ENCODE results near the gene PBXIP1.

- TF ChIP-seq CTCF (IDR thresholded peaks at IDR 0.05) = no peak
- no peak for TF ChIP-seq POLR2A (IDR thresholded peaks at IDR 0.05)
Measured at GRCh38 chr1:154994591-154994990, 38.7 kb upstream of the PBXIP1 start.
